H9 (cell line): ENCODE results near the gene RUSF1. TPM values are rescaled to one million over a fixed set of nuclear protein-coding genes. Genes with fewer than 3 reads are reported as not detected.
A peak's percentile ranks its signal among the peaks of the same experiment; 100 is the strongest.

ENCODE experiments used
- DNase-seq: peaks from one replicate; pipeline ENCODE4 v3.0.0-alpha.2; 2017
- H2AFZ ChIP-seq: one replicate; pipeline ENCODE4 v1.6.1; 2013; ENCODE audit warnings: mild to moderate bottlenecking, low read length, control low read depth, moderate library complexity
- H2AK5ac ChIP-seq: 2 replicates; pipeline ENCODE4 v1.6.1; 2013; ENCODE audit warnings: low read length, control low read depth, mixed read lengths; ENCODE audit not compliant: insufficient read length
- H2BK120ac ChIP-seq: one replicate; pipeline ENCODE4 v1.6.1; 2013; ENCODE audit warnings: low read depth, mild to moderate bottlenecking, low read length, control low read depth, inconsistent platforms; ENCODE audit not compliant: poor library complexity, severe bottlenecking
- H2BK12ac ChIP-seq: 2 replicates; pipeline ENCODE4 v1.6.1; 2013; ENCODE audit warnings: low read length, control low read depth, mixed read lengths, low read depth; ENCODE audit not compliant: insufficient read length
- H2BK15ac ChIP-seq: 2 replicates; pipeline ENCODE4 v1.6.1; 2013; ENCODE audit warnings: low read depth, low read length, control low read depth
- H2BK20ac ChIP-seq: one replicate; pipeline ENCODE4 v1.6.1; 2013; ENCODE audit warnings: low read depth, mild to moderate bottlenecking, low read length, control low read depth, inconsistent platforms; ENCODE audit not compliant: poor library complexity, severe bottlenecking
- H2BK5ac ChIP-seq: 2 replicates; pipeline ENCODE4 v1.6.1; 2013; ENCODE audit warnings: low read length, control low read depth, mixed read lengths; ENCODE audit not compliant: insufficient read length
- H3K14ac ChIP-seq: 2 replicates; pipeline ENCODE4 v1.6.1; 2013; ENCODE audit warnings: low read length, control low read depth; ENCODE audit not compliant: insufficient read depth
- H3K18ac ChIP-seq: 2 replicates; pipeline ENCODE4 v1.6.1; 2013; ENCODE audit warnings: low read depth, mild to moderate bottlenecking, mixed read lengths, low read length, control low read depth; ENCODE audit not compliant: insufficient read length
- H3K23ac ChIP-seq: 2 replicates; pipeline ENCODE4 v1.6.1; 2013; ENCODE audit warnings: low read length, control low read depth, mixed read lengths, low read depth; ENCODE audit not compliant: insufficient read length
- H3K23me2 ChIP-seq: 2 replicates; pipeline ENCODE4 v1.6.1; 2013; ENCODE audit warnings: low read depth, mild to moderate bottlenecking, mixed read lengths, low read length, control low read depth; ENCODE audit not compliant: insufficient read length, poor library complexity, severe bottlenecking
- H3K27ac ChIP-seq: 2 replicates; pipeline ENCODE4 v1.5.1; 2013; ENCODE audit warnings: low read length, control low read depth, mixed read lengths, low read depth; ENCODE audit not compliant: insufficient read length
- H3K27me3 ChIP-seq: 2 replicates; pipeline ENCODE4 v1.6.1; 2013; ENCODE audit warnings: low read length, control low read depth, inconsistent platforms; ENCODE audit not compliant: insufficient read depth
- H3K4ac ChIP-seq: 2 replicates; pipeline ENCODE4 v1.6.1; 2013; ENCODE audit warnings: low read depth, mild to moderate bottlenecking, control low read depth, inconsistent platforms, low read length, moderate library complexity
- H3K4me1 ChIP-seq: 2 replicates; pipeline ENCODE4 v1.6.1; 2013; ENCODE audit warnings: low read length, control low read depth, inconsistent platforms; ENCODE audit not compliant: insufficient read depth
- H3K4me2 ChIP-seq: 2 replicates; pipeline ENCODE4 v1.6.1; 2013; ENCODE audit warnings: low read length, control low read depth, mixed read lengths; ENCODE audit not compliant: insufficient read length, insufficient read depth
- H3K56ac ChIP-seq: 2 replicates; pipeline ENCODE4 v1.6.1; 2013; ENCODE audit warnings: low read depth, mild to moderate bottlenecking, mixed read lengths, low read length, control low read depth; ENCODE audit not compliant: insufficient read length
- H3K79me1 ChIP-seq: 2 replicates; pipeline ENCODE4 v1.6.1; 2013; ENCODE audit warnings: low read depth, mild to moderate bottlenecking, moderate library complexity, low read length, control low read depth, inconsistent platforms; ENCODE audit not compliant: insufficient read depth, poor library complexity, severe bottlenecking
- H3K79me2 ChIP-seq: 2 replicates; pipeline ENCODE4 v1.6.1; 2013; ENCODE audit warnings: low read length, control low read depth, inconsistent platforms; ENCODE audit not compliant: insufficient read depth
- H3K9ac ChIP-seq: 2 replicates; pipeline ENCODE4 v1.6.1; 2013; ENCODE audit warnings: low read length, control low read depth, mixed read lengths; ENCODE audit not compliant: insufficient read length; ENCODE audit errors: extremely low read depth
- H3K9me3 ChIP-seq: one replicate; pipeline ENCODE4 v1.6.1; 2013; ENCODE audit warnings: low read depth, low read length, inconsistent platforms; ENCODE audit not compliant: control insufficient read depth
- H3T11ph ChIP-seq: one replicate; pipeline ENCODE4 v1.6.1; 2013; ENCODE audit warnings: mild to moderate bottlenecking, low read length, control low read depth, inconsistent platforms
- H4K20me1 ChIP-seq: one replicate; pipeline ENCODE4 v1.6.1; 2013; ENCODE audit not compliant: control insufficient read depth, insufficient read length, insufficient read depth
- H4K5ac ChIP-seq: 2 replicates; pipeline ENCODE4 v1.6.1; 2013; ENCODE audit warnings: low read depth, mild to moderate bottlenecking, mixed read lengths, low read length, control low read depth; ENCODE audit not compliant: insufficient read length
- H4K8ac ChIP-seq: replicated peaks from 2 replicates; pipeline ENCODE4 v1.6.1; 2013; ENCODE audit warnings: low read length, control low read depth, mixed read lengths, low read depth; ENCODE audit not compliant: insufficient read length
- H4K91ac ChIP-seq: 2 replicates; pipeline ENCODE4 v1.6.1; 2013; ENCODE audit warnings: low read depth, mild to moderate bottlenecking, moderate library complexity, mixed read lengths, low read length, control low read depth; ENCODE audit not compliant: insufficient read length
- H3K27ac Mint-ChIP-seq, 3 experiments: 2 replicates in 2 of 3; 3 replicates in 1 of 3; pipeline ENCODE4 v1.8.0; 2020 to 2021; ENCODE audit warnings: mixed read lengths in 3 of 3, mild to moderate bottlenecking in 1 of 3, moderate library complexity in 1 of 3
- H3K27me3 Mint-ChIP-seq: 2 replicates; pipeline ENCODE4 v1.8.0; 2021; ENCODE audit warnings: low read depth, mild to moderate bottlenecking, moderate library complexity, mixed read lengths
- H3K36me3 Mint-ChIP-seq, 3 experiments: 2 replicates in 2 of 3; 3 replicates in 1 of 3; pipeline ENCODE4 v1.8.0; 2020 to 2021; ENCODE audit warnings: low read depth in 3 of 3, mixed read lengths in 3 of 3; ENCODE audit not compliant: insufficient read depth in 1 of 3
- H3K4me1 Mint-ChIP-seq, 2 experiments: 2 replicates each; pipeline ENCODE4 v1.8.0; 2020; ENCODE audit warnings: mixed read lengths in 2 of 2
- H3K4me3 Mint-ChIP-seq, 2 experiments: 2 replicates in 1 of 2; 3 replicates in 1 of 2; pipeline ENCODE4 v1.8.0; 2020 to 2021; ENCODE audit warnings: mild to moderate bottlenecking in 2 of 2, mixed read lengths in 2 of 2, moderate library complexity in 1 of 2
- H3K9me3 Mint-ChIP-seq, 2 experiments: 2 replicates in 1 of 2; 3 replicates in 1 of 2; pipeline ENCODE4 v1.8.0; 2020; ENCODE audit warnings: mild to moderate bottlenecking in 2 of 2, mixed read lengths in 2 of 2, moderate library complexity in 1 of 2
- WGBS: extraction: QIAGEN DNeasy Blood & Tissue Kit; methylation state at CpG from one replicate; pipeline ENCODE4 v1.1.7; 2013; ENCODE audit warnings: missing lambda C conversion rate, low lambda C conversion rate, mixed read lengths; ENCODE audit not compliant: insufficient read length; ENCODE audit errors: extremely low coverage; 5-methylcytosine and 5-hydroxymethylcytosine counted together
- total RNA-seq: library from RNA; stranded (reverse); gene quantifications from 2 replicates; pipeline ENCODE4 v1.2.1, GENCODE V29; 2021
- TF ChIP-seq, protein P1 (sequence below): fragments of 200-600 bp; sonication (generic); conservative IDR thresholded peaks from 3 replicates; pipeline ENCODE4 v1.8.0; 2021; ENCODE audit warnings: antibody characterized with exemption, mild to moderate bottlenecking

Gene RUSF1
- total RNA-seq, 1 experiment from 2014 or later, result 33.4 TPM

DNA sequence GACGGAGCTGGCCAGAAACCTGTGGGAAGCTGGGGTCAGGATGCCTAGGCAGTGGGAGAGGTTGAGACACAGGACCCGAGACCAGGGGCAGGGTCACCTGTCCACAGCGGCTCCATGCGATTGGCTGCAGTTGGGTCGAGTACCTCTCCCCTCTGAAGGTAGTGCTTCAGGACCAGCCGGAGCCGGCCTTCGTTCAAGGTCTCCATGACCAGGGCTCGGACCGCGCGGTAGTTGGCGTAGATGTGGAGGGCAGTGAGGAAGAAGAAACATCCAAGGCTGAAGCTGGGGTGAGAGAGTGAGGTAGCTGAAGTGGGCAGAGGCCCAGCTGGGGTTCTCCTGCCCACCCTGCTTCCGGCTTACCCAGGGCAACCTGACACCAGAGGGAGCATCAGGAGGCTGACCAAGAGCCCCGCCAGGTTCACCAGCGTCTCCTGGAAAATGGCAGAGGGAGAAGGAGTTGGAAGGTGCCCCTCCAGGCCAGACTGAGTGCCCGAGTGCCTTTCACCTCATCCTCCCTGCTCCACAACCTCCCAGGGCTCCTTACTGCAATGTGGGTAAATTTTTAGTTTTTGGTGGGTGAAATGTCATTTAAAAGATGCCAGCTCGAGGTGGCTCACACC is 14.6 kb downstream of the RUSF1 start:
- H3K79me1 ChIP-seq, result no peaks in the 10 kb centered on the region
- H3K56ac ChIP-seq, result no peak overlapping the region
- no peak overlapping the region for H2BK12ac ChIP-seq
- no peak overlapping the region for H3K4me3 Mint-ChIP-seq
- H2BK15ac ChIP-seq, result no peak overlapping the region
- no peak overlapping the region for H3K23ac ChIP-seq
- H4K5ac ChIP-seq, result no peak overlapping the region
- no peak overlapping the region for H4K91ac ChIP-seq
- H3K27ac Mint-ChIP-seq, result 0 out of 7 replicates have a peak overlapping the region, but pooled peaks of 1 of the 3 experiments have one; percentile 52
- H3K4me2 ChIP-seq, result no peak overlapping the region
- H2AFZ ChIP-seq, result no peak overlapping the region
- H3K4me1 Mint-ChIP-seq, result 0 out of 4 replicates have a peak, but pooled peaks cover 0 to 2% of the 10 kb centered on the region in 2 experiments
- H3T11ph ChIP-seq, result no peak overlapping the region
- no peaks in the 10 kb centered on the region for H3K9me3 ChIP-seq
- H3K27ac ChIP-seq, result no peak overlapping the region
- DNase-seq, result no peak
- H2BK20ac ChIP-seq, result no peak overlapping the region
- TF ChIP-seq, protein P1, sequence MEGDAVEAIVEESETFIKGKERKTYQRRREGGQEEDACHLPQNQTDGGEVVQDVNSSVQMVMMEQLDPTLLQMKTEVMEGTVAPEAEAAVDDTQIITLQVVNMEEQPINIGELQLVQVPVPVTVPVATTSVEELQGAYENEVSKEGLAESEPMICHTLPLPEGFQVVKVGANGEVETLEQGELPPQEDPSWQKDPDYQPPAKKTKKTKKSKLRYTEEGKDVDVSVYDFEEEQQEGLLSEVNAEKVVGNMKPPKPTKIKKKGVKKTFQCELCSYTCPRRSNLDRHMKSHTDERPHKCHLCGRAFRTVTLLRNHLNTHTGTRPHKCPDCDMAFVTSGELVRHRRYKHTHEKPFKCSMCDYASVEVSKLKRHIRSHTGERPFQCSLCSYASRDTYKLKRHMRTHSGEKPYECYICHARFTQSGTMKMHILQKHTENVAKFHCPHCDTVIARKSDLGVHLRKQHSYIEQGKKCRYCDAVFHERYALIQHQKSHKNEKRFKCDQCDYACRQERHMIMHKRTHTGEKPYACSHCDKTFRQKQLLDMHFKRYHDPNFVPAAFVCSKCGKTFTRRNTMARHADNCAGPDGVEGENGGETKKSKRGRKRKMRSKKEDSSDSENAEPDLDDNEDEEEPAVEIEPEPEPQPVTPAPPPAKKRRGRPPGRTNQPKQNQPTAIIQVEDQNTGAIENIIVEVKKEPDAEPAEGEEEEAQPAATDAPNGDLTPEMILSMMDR, result no peak
- no peaks in the 10 kb centered on the region for H4K20me1 ChIP-seq
- H4K8ac ChIP-seq, result no peak overlapping the region
- H3K14ac ChIP-seq, result no peak overlapping the region
- H3K9ac ChIP-seq, result no peak overlapping the region
- peaks cover 4% of the 10 kb centered on the region; the same call in 1 of the 2 replicates for H3K27me3 ChIP-seq
- H2BK120ac ChIP-seq, result no peak overlapping the region
- H3K4ac ChIP-seq, result no peak overlapping the region
- no peak overlapping the region for H2BK5ac ChIP-seq
- no CpG with 5 or more reads among the region's 18 CpGs for WGBS
- peaks cover 14% of the 10 kb centered on the region for H3K27me3 Mint-ChIP-seq
- H2AK5ac ChIP-seq, result no peak overlapping the region
- peaks cover 0 to 2% of the 10 kb centered on the region in 2 experiments; a peak in 1 of 5 replicates for H3K9me3 Mint-ChIP-seq
- peaks cover 17 to 60% (median 34%) of the 10 kb centered on the region in 3 experiments; a peak in 6 of 7 replicates for H3K36me3 Mint-ChIP-seq
- H3K79me2 ChIP-seq, result no peaks in the 10 kb centered on the region
- H3K23me2 ChIP-seq, result peaks cover under 1% of the 10 kb centered on the region
- H3K4me1 ChIP-seq, result no peaks in the 10 kb centered on the region
- H3K18ac ChIP-seq, result no peak overlapping the region
